ENCODE measurements around the gene PTCH2.
"Not testable (repeated sequence)": the region's sequence is repeated elsewhere in the genome, so short reads cannot be mapped to it uniquely, and the experiment has no call there.

PTCH2 gene

DNA sequence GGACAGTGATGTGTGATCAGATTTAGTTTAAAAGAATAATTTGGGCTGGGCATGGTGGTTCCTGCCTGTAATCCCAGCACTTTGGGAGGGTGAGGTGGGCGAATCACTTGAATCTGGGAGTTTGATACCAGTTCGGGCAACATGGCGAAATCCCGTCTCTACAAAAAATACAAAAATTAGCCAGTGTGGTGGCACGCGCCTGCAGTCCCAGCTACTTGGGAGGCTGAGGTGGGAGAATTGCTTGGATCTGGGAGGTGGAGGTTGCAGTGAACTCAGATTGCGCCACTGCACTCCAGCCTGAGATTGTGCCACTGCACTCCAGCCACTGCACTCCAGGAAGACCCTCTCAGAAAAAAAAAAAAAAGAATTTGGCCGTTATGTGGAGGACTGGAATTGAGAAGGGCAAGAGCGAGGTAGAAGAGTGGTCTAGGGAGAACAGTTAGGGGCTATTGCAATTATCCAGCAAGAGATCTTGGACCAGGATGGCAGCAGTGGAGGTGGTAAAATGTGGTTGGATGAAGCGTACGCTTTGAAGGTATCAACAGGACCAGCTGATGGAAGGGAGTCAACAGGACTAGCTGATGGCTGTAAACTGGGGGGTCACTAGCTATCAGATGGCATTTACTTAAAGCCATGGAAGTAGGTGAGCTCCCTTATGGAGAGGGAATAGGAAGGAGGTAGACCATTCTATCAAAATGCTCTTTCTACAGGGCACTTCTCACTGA is 25.1 kb downstream of the PTCH2 start:
- no peak for DNase-seq

DNA sequence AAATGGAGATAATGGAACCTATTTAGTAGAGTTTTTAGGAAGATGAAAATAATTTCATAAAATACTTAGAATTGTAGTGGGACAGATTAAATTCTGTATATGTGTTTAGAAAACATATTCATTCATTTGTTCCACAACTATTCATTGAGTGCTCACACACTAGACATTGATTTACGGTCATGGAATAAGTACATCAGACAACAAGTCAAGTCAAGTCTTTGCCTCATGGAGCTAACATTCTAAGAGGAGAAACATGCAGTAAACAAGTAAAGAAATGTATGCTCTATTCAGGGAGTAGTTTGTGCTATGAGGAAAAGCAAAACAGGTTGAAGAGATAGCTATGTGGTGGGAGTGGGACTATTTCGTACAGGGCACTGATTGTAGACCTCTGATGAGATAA is 25.7 kb downstream of the PTCH2 start:
- no peak for DNase-seq

DNA sequence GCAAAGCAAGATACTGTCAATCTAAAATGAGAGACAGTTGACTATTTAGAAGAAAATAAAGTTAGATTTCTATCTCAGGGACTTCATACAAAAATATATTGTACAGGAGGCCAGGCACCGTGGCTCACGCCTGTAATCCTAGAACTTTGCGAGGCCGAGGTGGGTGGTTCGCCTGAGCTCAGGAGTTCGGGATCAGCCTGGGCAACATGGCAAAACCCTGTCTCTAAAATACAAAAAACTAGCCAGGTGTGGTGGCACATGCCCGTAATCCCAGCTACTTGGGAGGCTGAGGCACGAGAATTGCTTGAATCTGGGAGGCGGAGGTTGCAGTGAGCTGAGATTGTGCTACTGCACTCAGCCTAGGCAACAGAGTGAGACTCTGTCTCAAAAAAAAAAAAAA is 27.1 kb downstream of the PTCH2 start:
- not testable (repeated sequence) for DNase-seq

DNA sequence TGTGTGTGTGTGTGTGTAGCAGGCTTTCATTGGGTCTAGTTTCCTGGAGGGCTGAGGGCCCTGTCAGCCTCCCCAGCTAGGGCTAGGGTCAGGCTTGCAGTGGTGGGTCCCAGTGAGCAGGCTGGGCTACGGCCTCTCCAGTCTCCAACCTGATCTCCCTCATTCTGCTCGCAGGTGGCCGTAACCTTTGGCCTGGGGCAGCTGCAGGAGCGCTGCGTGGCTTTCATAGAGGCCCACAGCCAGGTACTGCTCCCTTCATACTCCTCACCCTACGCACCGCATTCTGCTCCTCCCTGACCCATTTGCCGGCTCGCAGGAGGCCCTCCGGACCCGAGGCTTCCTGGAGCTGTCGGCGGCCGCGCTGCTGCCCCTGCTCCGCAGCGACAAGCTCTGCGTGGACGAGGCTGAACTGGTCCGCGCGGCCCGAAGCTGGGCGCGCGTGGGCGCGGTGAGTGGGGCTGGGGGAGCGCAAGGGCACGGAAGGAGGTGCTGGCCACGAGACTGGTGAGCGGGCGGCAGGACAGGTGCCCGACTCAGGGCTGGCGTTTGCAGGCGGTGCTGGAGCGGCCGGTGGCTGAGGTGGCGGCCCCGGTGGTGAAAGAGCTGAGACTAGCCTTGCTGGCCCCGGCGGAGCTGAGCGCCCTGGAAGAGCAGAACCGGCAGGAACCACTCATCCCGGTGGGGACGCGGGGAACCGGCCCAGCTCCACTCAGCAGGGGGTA is 30.1 kb downstream of the PTCH2 start:
- DNase-seq: no peak

DNA sequence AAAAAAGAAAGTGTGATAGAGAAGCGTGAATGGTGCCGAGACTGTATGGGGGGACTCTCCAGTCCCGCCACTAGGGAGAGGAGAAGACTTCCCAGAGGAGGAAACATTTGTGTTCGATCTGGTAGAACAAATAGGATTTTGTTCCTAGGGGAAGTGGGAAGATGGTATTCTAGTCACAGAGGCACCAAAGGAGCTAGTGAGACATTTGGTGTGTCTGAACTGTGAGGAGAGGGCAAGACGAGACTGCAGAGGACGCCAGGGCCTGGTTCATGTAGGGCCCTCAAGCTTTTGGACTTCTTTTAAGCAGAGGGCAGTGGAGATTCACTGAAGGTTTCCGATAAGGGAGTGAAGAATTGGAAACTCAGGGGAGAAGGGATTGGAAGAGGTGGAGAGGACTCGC is 31.8 kb downstream of the PTCH2 start:
- no peak for DNase-seq

DNA sequence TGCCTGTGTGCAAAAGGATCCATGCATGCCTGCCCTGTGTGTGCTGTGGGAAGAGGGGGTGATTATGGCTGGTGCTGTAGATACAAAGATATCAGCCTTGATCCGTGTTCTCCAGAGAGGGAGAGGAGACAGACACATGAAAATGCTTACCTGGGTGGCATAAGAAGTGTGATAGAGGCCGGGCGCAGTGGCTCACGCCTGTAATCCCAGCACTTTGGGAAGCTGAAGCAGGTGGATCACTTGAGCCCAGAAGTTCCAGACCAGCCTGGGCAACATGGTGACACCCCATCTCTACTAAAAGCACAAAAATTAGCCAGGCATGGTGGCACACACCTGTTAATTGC is 32.3 kb downstream of the PTCH2 start:
- not testable (repeated sequence) for DNase-seq

DNA sequence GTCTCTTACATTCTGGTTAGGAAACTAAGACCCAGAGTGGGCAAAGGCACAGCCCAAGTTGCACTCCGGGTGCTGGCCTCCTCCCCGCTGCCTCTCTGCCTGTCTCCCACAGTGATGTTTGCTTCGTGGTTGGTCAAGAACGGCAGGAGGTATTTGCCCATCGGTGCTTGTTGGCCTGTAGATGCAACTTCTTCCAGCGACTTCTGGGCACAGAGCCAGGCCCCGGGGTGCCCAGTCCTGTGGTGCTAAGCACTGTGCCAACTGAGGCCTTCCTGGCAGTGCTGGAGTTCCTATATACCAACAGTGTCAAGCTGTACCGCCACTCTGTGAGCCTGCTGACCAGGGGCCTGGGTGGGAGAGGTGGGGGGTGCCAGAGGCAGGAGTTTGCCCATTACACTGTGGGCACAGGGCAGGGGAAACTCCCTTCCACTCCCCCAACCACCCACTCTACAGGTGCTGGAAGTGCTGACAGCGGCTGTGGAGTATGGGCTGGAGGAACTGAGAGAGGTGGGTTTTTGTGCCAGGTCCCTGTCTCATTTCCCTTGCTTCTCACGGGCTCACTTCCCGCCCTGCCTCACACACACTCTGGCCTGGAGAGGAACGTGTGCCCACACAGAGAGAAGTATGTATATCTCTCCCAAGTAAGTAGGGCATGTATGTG is 32.8 kb downstream of the PTCH2 start:
- DNase-seq: no peak

DNA sequence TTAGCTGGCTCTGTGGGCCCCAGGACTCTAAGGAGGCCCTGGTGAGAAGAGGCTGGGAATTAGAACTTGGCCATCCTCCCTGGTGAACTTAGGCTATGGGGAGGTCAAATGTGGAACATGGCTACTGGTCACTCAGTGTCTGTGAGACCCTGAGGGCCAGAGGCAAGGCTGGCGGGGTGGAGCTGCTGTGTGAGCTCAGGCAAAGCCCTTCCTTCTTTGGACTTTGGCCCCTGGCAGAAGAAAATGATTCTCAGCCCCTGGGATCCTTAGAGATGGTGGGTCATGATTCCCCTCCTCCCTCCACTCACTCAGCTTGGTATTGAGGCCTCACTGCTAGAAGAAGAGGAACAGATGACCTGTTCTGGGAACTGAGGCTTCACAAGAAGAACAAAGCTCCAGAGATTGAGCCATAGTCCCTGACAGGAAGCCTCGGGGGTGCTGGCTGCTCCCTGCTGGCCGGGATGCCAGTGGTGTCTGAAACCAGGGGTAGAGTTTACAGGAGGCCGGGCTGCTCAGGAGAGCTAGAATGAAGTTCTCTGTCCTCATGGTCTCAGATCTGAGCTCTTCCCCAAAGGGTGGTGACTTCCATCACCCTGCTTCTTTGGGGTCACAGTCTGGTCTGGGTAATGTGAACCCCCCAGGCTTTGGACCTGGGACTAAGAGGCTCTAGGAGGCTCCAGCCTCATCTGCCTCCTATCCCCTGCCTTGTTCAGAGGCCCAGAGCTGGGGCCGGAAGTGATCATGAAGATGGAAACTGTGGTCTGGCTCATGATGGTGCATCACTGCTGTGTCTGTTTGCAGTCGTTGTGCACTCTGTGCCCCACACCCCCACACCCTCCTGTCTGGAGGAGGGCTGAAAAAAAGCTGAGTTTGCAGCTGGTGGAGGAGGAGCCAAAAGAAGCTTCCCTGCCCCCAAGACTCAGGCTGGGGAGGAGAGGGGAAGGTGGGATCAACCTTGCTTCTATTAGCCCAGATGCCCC is 33.8 kb downstream of the PTCH2 start:
- DNase-seq: no peak

DNA sequence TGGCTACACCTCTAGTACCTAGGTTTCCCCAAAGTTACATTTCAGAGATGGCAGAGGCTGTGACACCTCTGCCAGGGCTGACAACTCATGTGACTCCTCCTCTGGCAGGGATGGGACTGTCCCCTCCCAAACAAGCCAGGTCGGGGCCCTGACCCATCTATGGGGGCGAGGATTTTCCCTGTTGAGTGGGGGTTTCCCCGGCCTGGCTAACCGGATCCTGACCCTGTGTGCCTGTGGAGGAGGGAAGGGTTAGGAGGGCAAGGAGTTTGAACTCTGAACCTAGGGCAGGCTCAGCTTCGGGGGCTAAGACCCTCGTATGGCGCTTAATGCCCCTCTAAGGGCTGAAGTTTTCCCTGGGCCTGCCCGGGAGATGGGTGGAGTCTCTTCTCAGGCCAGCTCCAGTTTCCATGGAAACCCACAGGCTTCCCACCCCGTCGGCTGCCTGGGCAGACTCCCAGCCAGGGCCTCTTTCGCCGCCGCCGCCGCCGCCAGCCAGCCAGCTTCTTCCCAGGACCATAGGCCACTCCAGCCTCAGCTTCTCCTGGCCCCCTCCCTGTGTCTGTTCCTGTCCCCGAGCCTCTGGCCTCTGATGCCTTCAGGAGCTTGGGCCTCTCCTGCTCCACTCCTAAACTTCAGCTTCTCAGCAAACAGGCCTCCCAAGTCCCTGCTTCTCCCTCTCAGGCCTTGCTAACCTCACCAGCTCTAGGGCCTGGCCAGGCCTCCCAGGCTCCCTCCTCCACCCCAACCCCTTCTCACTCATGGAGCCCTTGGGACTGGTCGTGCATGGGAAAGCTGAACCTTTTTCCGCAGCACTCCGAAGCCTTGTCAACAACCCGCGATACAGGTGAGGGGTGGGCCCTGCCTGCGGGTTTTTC is 34.8 kb downstream of the PTCH2 start, which contains the start of gene BTBD19:
Gene BTBD19, plus strand, starts transcription at position 461 of the 875 bp plus-strand sequence. Its CDS starts 298 bp downstream, at position 759.
- DNase-seq: no peak

DNA sequence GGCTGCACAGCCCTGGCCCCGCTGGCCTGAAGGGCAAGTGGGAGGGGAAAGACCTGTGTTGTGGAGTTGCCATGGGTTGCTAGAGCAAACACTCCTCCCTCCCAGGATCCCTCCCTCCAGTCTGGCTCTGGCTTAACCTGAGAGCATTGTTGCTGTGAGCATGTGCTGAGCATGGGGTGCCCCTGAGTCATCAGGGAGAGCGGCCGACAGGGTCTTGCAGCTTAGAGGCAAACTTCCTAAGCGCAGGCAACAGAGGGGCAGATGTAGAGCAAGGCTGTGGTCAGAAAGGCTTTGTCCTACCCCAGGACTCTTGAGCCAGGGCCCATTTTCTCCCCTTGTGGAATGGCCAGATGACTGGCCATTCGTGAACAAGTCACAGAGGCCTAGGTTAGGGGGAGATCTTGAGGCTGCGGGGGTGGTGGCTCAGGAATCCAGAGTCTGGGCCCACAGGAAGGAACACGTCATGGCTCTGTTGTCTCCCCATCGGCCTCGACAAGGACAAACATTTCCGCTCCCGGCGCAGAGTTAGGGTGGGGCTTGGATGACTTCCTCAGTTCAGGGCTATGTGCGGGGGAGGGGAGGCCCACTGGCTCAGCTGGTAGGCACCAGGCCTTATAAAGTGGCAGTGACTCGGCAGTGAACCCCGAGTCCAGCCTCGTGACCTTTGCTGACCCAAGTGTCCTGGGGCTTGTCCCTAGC is 35.5 kb downstream of the PTCH2 start:
- no peak for DNase-seq

DNA sequence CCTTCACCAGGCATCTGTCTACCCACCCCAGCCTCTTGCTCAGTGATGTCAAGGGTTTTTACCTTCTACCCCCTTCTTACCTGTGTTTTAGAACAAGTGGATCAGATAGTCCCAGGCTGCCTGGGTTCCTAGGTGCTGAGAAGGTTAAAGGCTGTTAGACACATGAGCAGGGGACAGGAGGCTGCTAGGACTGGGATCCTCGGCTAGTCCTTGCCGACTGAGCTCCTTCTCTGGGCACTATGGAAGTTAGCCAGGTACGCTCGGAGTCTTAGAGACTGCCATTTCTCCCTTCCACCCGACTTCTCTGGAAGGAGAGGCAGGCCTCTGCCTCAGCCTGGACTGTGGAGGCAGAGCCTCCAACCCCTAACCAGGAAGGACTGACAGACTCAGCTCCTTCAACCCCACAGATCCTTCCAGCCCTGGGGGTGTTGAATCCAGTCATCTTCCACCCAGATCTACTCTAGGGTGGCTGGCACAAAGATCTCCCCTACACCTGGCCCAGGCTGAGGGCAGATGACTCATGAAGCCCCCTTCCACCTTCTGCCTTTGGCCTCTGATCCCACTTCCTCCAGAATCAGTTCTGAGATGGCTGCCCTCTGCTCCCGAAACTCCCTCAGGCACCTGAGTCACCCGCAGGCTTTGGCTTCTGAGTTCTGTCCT is 36.2 kb downstream of the PTCH2 start, which contains the start of gene DYNLT4:
Gene DYNLT4, minus strand, starts transcription at position 648 of the 660 bp plus-strand sequence. CDS start 683 bp downstream, outside the sequence.
- DNase-seq: no peak

DNA sequence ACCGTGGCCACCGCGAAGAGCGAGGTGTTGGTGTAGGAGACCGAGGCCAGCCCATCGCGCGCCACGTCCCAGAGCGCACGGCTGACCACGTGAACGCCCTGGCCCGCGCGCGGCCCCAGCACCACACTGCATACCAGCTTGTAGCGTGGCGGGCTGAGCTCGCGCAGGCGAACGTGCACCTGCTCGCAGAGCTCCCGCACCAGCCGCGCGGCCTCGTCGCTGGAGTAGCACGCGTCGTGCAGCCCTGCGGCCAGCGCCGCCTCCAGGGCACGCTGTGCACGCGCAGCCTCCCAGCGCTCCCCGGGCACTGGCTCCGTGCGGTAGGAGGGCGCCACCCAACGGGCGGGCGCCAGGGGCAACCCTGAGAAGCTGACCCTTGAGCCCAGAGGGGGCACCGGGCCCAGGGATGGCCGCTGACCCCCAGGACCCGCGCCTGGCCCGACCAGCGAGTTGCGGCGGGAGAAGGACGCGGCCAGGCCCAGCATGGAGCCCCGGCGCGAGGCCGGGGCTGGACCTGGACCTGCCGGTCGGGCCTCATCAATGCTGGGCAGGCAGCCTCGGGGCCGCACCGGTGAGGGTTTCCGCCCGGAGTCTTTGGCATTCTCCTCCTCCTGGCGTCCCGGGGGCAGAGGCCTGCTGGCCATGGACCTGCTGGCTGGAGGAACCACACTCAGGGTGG is 36.9 kb downstream of the PTCH2 start:
- DNase-seq: no peak

DNA sequence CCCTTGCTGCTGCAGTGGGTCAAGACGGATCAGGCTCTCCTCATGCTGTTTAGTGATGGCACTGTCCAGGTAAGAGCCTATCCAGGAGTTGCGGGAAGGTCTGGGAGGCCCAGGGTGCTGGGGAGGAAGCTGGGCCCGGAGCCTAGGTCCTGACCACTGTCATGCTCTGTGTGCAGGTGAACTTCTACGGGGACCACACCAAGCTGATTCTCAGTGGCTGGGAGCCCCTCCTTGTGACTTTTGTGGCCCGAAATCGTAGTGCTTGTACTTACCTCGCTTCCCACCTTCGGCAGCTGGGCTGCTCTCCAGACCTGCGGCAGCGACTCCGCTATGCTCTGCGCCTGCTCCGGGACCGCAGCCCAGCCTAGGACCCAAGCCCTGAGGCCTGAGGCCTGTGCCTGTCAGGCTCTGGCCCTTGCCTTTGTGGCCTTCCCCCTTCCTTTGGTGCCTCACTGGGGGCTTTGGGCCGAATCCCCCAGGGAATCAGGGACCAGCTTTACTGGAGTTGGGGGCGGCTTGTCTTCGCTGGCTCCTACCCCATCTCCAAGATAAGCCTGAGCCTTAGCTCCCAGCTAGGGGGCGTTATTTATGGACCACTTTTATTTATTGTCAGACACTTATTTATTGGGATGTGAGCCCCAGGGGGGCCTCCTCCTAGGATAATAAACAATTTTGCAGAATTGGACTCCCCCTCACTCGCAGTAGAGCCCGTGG is 37.6 kb downstream of the PTCH2 start:
- no peak for DNase-seq

DNA sequence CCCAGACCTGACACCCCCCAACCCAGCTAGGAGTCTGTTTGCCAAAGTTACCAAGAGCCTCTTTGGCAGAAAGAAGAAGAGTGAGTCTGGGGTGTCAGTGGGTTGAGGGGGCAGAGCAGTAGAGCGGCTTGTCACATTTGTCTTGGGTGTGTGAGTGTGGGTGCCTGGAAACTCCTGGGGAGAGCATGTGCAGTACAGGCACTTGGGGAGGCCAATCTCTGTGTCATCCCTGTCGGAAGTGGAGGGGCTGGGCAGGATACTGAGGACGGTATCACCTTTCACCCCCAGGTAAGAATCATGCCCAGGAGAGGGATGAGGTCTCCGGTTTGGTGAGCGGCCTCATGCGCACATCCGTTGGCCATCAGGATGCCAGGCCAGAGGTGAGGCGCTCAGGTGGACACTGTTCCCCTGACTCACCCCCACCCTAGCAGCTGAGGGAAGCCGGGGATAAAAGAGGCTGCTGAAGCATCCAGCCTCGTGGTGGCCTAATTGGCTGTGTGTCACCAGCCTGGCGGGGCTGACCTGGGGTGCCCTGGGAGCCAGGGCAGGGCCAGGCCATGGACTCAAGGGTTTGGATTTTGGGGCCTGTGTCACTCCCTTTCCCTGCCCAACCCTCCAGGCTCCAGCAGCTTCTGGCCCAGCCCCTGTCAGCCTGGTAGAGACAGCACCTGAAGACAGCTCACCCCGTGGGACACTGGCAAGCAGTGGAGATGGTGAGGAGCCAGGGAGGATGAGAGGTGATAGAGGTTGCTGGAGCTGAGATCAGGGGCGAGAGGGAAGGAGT is 39.5 kb downstream of the PTCH2 start:
- DNase-seq: no peak

DNA sequence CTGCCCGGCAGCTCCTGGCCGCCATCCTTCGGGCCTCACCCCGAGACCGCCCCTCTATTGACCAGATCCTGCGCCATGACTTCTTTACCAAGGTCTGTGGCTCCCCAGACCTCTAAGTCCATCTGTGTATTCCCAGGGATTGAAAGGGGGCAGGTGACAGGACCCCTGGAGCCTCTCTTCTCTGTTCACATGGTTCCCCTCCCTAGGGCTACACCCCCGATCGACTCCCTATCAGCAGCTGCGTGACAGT is 40.1 kb downstream of the PTCH2 start:
- DNase-seq: no peak

DNA sequence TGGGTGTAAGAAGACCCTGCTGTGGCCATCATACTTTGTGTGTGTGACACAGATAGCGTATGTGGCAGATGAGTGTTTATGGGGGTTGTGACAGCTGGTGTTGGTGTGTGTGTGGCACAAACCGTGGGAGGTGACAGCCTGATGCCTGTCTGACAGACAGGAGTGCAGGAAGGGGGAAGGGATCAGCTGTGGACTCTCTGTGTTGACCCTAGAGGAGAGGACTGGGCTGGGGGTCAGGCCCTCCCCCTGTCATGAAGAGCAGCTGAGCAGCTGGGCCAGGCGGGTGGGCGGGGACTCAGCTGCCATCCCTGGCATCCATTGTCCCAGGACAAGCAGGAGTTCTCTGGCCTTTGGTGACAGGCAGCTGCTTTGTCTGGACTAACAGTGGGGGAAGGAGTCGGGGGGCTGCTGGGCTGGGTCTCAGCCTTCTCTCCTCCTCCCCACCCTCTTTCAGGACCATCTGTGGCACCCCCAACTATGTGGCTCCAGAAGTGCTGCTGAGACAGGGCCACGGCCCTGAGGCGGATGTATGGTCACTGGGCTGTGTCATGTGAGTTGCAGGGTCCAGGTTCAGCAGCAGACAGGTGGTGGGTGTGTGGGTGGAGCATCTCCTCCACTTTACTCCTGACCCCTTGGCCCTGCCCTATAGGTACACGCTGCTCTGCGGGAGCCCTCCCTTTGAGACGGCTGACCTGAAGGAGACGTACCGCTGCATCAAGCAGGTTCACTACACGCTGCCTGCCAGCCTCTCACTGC is 40.6 kb downstream of the PTCH2 start:
- DNase-seq: no peak

DNA sequence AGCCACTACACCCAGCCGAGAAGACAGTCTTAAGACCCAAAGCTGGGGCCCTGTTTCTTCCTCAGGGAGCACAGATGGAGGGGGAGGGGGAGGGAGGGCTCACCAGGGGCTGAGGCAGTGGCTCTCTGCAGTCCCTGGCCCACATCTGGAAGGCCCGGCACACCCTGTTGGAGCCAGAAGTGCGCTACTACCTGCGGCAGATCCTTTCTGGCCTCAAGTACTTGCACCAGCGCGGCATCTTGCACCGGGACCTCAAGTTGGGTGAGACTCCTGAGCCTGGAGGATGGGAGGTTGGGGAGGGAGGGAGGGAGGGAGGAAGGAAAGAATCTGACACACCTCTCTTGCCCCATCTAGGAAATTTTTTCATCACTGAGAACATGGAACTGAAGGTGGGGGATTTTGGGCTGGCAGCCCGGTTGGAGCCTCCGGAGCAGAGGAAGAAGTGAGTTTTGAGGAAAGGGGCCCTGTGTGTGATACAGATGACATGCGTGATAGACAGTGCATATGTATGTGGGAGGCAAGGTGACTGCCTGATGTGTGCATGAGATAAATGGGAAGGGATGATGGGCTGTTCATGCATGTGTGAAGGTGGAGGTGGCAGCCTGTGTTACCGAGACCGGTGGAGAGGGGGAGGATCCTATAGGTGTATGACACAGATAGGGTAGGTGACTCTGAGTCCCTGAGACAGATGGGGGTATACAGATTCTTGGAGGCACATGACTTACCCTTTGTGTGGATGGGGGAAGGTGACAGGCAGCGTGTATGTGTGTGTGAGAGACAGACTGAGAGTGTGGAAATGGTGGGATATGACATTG is 41.4 kb downstream of the PTCH2 start:
- DNase-seq: no peak
